ENCODE measurements around the gene KAT7.

Gene KAT7

DNA sequence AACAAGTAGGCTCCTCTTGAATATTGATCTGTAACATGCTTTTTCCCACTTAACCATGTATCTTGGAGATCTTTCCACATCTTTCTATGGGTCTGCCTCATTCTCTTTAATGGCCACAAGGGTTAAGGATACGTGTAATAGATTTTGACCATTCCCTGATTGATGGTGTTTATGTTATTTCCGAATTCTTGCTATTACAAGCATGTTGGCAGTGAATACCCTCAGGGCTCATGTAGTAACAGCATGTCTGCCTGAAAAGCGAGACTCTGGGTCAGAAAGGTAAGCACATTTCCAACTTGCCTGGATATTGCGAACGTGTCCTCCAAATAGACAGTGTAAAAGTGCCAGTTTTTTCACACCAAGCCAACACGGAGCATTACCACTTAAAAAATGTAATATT is 54.4 kb downstream of the KAT7 start:
- DNase-seq (ENCODE audit: low spot score): no peak

DNA sequence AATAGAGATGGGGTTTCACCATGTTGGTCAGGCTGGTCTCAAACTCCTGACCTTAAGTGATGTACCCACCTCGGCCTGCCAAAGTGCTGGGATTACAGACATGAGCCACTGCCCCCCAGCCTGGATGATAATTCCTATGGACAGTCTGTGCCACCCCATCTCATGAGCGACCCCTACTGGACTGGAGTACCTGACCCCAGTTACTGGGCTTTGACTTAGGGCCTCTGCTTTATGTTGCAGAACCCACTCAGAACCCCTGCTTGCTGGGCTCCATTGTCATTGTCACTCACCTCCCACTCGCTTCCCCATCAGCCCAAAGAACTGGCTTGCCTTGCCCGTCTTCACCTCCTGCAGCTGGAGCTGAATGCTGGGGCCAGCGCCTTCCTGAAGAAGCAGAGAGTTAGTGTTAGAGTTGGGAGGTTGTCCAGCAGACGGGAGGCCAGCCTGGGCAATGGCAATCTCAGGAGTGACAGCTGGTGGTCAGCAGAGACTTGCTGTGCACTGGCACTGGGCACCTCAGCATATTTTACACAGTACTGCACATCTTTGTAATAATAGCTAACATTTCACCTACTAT is 55.4 kb downstream of the KAT7 start:
- no peak for DNase-seq (ENCODE audit: low spot score)

GRCh38 chr17:49845321-49845720 is 56.8 kb downstream of the KAT7 start:
- DNase-seq (ENCODE audit: low spot score): no peak

DNA sequence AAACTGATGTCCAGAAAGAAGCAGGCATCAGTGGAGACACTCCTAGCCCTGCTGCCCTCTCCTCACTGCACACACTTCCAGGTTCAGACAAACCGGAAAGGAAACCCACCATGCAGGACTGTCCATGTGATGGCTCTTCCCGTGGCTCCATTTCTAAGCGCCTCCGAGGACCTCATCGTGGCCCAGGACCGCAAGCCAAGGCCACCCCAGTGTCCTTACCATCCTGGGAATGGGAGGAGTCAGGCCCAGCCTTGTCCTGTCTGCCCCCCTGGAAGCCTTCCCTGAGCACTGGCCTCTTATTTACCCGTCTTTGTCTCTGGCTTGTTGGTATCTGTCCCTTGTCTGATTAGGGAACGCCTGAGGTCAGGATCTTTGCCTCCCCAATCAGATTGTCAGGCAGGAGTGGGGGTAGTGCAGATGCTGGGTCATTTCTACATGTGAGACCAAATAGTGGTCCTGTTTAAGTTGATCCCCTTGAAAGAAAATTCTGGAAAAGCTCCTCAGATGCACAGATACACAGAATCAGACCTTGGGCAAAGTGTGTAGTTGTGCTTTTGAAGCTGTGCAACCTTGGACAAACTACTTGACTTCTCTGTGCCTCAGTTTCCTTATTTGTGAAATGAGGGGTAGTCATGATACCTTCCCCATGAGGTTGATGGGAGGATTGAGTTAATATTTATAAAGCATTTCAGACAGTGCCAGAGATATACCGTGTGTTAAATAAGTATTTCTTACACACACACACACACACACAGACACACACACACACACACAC is 58.6 kb downstream of the KAT7 start:
- DNase-seq (ENCODE audit: low spot score): no peak

DNA sequence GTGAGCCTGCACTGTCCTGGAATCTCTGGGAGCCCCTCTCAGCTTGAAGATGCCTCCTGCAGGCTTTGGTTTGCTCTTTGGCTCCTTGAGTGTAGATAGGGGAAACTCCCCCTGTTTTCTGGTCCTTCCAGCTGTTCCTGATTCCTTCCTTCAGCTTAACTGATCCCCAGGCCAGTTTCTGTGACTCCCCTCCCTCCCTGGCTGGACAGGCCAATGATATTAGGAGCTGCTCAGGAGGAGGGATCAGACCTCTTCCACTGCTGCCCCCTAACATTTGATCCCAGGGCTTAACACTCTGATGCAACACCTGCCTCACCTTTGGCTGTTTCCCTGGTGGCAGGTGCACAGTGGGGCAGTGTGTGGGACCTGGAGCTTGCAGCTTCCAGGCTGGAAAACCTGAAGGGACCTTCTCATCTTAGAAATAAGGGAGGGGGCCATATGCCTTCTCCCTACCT is 59.6 kb downstream of the KAT7 start, which contains the start of gene TAC4:
TAC4 (minus strand) TSS at position 51 of the 455 bp plus-strand sequence. CDS start 52 bp downstream, outside the sequence.
- no peak for DNase-seq (ENCODE audit: low spot score)

- no peak for DNase-seq (ENCODE audit: low spot score)
These were observed 60.3 kb downstream of the KAT7 start for GRCh38 chr17:49848739-49849138.

- no peak for DNase-seq (ENCODE audit: low spot score)
These were observed 61.7 kb downstream of the KAT7 start for GRCh38 chr17:49850218-49850610.

DNA sequence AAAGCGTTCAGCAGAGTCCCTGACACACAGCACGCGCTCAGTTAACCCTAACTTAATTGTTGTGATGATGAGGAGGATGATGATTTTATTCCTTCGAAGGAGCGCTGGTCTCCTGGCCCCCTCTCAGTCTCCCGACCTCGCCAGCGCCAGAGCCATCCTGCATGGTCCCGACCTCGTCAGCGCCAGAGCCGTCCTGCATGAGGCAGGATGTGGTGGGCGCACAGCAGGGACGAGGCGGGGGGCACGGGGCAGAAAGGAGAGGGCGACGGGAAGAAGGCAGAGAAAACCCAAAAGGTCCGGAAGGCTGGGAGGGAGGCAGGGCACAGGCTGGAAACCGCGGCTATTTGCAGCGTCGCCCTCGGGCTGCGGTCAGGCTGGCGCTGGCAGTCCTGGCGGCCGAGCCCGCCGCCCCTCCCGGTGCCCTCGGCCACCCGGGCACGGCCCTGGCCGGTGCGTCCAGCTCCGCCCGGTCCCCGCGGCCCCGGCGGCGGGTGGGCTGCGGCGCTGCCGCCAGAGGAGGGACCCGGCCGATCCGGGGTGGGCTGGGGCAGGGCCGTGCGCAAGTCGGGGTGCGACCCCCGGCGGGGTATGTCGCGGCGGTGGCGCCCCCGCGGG is 62.4 kb downstream of the KAT7 start:
- DNase-seq (ENCODE audit: low spot score): no peak

DNA sequence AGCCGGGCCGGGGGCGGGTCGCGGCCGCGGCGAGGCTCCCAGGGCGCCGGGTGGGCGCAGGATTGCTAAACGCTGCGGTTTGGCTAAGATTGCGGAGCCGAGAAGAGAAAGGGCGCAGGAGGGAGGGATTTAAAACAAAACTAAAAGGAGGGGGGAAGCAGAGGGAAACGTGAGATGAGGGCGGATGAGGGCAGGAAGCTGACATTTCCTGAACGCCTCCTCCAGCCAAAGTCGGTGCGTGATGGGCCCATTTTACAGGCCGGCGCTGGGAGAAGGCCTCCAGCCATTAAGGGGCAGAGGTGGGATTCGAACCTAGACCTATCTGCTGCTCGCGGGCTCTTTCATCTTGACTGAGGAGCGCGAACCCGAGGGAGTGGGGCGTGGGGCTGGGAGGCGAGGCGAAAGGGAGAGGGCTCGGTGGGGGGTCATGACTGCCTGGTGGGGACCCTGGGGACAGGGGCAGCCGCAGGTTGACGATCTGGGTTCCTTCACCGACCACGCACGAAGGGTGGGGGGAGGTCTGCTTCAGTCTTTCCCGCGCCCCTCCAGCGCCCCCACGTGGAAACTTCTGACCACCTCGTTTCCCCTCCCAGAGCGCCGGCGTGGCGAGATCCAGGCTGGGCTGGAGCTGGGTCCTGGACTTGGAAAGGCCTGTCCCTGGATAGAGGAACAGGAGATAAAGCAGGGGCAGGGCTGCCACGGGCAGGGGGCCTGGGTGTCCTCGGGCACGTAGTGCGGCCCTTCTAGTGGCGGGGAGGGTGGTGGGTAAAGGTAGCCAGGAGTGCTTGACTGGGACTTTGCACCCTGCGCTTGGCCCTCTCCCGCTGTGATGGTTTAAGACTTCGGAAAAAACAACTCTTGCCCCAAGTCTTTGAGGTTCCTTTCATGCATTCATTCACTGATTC is 63.2 kb downstream of the KAT7 start:
- DNase-seq (ENCODE audit: low spot score): no peak

GRCh38 chr17:49853470-49854015 is 65.1 kb downstream of the KAT7 start:
- DNase-seq (ENCODE audit: low spot score): no peak

DNA sequence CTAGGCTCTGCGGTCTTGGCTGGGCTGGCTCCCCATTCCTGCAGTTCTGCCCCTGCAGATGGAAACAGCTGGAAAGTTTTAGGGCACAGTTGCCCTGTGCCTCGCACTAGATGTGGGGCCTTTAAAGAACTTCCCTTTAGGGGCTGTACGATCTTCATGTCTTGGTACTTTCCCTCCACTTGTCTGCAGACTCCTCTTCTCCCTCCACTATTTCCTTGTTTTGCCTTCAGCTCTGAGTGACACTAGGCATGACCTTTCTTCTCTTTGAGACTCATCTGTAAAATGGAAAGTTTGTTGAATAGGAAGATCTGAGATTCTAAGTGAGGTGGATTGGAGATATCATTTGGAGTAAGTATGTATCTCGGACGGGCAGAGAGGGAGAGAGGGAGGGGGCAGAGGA is 65.6 kb downstream of the KAT7 start:
- DNase-seq (ENCODE audit: low spot score): no peak

- DNase-seq (ENCODE audit: low spot score): no peak
These were observed 70.3 kb downstream of the KAT7 start for GRCh38 chr17:49858796-49859195.

DNA sequence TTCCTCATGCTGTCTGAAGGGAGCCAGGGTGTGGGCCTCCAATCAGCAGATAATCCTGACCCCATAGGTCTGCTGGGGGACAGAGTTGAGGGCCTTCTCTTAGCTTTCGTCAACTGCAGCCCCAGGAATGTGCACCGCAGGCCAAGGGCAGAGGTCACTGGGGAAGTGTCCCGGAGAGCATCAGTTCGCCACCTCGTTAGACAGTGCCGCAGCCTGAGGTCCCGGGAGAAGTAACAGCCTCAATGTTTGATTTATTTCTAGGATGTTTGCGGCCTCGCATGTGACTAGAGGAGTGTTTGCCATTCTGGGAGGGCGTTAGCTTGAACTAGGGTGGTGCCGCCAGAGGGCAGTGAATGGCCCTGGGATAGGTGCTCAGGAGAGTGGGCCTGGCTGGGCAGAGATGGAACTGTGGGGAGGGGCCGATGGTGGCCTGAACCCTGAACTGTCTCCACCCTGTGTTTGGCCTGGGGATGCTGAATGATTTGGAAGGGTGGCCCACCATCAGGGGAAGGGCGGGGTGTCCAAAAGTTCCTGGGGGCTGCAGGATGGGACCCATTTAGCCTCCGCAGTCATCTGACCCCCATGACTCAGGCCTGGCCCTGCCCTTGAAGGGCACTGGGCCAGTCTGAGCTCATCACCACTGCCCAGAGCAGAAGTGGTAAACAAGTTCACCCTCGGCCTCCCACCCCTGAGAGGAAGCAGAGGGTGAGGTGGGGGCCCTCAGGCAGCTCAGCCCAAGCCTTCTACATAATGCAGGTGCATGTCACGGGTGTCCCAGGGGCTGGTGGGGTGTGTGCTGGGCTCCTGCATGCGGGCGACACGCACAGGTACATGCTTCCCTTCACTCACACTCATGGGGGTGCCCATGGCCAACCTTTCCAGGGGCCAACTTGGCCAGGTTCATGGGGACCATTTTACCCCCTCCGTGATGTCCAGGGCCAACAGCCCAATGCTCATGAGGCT is 71.8 kb downstream of the KAT7 start:
- no peak for DNase-seq (ENCODE audit: low spot score)

DNA sequence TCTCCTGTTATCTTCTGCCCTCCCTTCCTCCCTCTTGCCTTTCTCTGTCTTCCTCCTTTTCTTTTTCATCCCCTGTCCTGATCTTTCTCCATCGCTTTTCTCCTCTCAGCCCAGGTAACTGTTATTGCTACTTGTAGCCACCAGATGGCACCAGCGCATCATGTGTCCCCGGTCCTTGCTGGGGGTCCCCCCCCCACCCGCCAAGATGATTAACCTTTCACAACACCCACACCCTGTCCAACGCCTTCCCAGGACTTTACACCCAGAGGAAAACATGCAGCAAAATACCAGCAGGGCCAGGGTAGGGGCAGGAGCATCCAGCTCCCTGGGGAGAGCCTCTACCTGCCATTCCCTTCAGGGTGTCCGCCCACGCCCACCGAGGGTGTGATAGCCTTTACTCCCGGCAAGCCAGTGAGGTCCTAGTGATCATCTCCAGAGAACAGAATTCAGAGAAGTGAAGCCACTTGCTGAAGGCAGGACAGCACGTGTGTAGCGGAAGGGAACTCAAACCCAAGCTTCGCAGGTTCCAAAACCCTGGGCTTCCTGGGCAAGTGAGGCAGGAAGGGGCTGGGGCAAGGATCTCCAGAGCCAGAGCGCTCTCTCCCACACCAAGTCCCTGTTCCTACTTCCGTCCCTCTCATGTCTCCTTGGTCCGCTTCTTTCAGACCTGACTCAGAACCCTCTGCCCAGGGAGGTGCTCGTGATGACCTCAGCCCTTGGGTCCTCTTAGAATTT is 72.8 kb downstream of the KAT7 start:
- DNase-seq (ENCODE audit: low spot score): peak; percentile 67

DNA sequence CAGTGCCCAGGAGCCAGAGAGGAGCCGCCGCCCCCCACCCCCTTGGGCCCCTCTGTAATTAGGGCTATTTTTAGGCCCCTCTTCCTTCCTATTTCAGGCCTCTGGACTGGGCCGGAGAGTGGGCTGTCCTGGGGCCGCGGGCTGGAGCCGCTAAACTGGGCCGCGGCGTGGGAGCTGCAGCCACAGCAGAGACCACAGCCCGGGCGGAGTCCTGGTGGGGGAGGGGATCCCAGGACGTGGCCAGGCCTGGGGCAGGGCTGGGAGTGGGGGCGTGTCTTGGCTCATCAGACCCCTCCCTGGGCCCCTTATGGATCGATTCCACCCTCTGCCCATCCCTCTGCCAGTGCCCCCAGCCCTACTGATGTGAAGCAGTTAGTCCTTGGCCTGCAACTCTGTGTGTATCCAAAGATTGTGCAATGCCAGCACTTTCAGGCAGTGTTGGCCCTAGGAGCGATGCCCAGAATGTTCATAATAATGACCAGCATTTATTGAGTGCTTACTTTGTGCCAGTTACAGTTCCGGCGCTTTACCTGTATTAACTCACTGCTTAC is 74.4 kb downstream of the KAT7 start:
- DNase-seq (ENCODE audit: low spot score): no peak

DNA sequence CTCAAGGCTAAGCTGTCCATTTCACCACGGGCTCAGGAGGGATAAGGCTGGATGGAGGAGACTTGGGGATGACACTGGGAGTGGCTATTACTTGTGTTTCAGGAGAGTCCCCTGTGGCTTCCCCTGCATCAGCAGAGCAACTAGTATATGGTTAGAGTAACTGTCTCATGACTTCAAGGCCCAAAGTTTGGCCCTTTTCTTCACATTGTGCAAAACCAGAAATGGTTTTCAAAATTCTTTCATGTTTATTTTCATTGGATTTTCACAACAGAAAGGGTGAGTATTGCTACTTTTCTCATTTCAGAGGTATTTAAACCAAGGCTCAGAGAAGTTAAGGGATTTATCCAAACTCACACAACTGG is 77.5 kb downstream of the KAT7 start:
- no peak for DNase-seq (ENCODE audit: low spot score)

GRCh38 chr17:49866882-49867413 is 78.5 kb downstream of the KAT7 start:
- no peak for DNase-seq (ENCODE audit: low spot score)

- DNase-seq (ENCODE audit: low spot score): no peak
These were observed 80.5 kb downstream of the KAT7 start for GRCh38 chr17:49869038-49869374.

- DNase-seq (ENCODE audit: low spot score): no peak
These were observed 81.8 kb downstream of the KAT7 start for GRCh38 chr17:49870298-49870697.

DNA sequence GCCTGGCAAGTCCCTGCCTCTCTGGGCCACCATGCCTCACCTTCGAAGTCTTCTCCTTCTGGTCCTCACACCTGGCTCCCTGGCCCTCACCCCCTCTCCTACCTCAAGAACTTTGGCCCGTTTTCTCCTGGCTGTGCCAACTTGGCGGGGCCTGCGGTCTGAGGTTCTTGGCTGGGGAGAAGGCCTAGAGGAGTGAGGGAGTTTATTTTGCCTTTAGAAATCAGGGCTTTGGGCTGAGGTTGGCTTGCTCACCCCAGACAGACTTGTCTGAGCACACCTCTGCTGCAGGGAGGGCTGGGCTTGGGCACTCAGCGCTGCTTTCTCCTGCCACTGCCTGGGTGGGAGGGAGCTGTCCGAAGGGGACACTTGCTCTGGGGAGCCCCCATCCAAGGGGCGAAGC is 82.7 kb downstream of the KAT7 start:
- DNase-seq (ENCODE audit: low spot score): no peak

Data from RKO (cell line).